Ammon's horn (tissue), 1 donor: ENCODE data around the gene DUSP3.

Experiments
- DNase-seq: peaks from one replicate; pipeline ENCODE4 v3.0.0-alpha.2; 2016; ENCODE audit warnings: low spot score

DUSP3 gene

GRCh38 chr17:43778337-43779144, at the start of gene DUSP3:
Gene DUSP3 (minus strand): TSS chr17:43778977. CDS start chr17:43778924, 53 bp downstream.
- DNase-seq, result peak; percentile 93

- DNase-seq, result no peak
These were observed 48.8 kb upstream of the DUSP3 start for GRCh38 chr17:43827596-43827995.

- DNase-seq, result no peak
These were observed 47.4 kb upstream of the DUSP3 start for GRCh38 chr17:43826206-43826605.

DNA sequence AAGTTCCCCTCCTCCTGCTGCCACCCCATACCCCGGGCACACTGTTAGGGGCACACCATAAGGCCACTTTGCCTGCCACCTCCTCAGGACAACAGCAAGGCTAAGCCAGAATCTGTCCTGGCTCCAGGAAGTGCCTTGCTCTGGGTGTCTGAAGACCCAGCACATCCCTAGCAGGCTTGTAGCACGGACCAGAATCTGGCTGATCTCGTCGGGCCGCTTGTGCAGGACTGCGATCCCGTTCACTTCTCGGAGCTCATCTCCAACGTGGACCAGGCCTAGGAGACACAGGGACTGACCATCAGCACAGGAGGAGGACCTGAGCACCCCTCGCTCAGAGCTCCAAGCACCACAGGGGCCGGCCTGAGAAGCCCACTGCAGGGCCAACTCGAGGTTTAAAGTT, 46.8 kb upstream of the DUSP3 start:
- DNase-seq, result no peak

- DNase-seq, result peak; percentile 22
These were observed 44.7 kb upstream of the DUSP3 start for GRCh38 chr17:43823350-43824084.

DNA sequence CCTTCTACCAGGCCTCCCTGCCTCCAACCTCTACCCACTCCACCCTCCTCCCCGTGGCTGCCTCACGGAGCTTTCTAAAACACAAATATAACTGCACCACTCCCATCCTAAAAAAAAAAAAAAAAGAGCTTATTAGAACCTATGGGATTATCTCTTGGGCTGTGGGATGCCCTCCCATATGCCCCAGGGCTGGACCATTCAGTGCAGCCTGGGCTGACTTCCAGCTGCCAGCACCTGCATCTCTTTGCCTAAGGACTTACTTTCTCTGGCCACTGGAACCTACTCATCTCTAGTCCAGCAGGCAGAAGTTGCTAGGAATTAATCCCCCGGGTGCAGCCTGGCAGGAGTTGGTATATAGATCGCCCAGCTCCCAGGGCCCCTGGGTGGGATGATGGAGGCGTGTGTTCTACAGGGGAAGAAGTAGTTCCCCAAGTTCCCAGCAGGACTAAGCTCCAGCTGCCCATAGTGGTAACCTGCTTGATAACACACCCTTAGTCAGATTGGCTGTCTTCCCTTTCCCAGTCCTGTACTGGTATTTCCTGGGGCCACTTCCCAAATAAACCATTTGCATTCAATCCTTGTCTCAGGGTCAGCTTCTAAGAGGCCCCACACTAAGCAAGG, 43.9 kb upstream of the DUSP3 start:
- no peak for DNase-seq

DNA sequence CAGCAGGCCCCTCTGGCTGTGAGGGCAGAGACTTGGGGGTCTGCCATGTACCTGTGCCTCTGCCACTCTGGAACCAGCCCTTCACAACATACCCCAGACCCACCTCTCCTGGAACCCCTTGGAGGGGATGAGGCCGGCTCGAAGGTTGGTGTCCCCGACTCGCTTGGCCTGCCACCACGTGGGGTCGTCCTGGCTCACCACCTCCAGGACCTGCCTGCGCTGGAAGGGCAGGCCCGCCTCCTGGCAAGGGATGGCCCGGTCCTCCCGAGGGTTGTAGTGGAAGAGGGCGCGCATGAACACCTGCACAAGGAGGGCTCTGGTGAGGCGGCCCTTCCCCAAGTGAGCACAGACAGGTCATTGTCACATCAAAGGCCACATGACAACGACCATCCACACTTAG, 42.0 kb upstream of the DUSP3 start:
- no peak for DNase-seq

DNA sequence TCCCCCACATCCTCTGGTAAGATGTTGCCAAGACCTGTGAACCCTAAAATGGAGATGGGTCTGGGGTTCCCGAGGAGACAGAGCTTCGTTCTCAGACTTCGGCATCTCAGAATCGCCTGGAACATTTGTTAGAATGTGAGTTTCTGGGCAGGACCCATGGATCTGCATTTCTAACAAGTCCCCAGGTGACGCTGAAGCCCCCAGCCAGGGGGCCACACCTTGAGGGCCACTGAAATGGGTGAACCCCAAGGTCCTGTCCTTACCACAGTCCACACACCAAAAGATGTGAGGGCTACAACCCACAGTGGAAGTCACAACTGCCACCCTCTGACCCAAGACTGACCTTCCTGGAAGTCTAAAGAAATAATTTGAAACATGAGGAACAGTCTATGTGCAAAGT, 40.2 kb upstream of the DUSP3 start:
- DNase-seq, result no peak

DNA sequence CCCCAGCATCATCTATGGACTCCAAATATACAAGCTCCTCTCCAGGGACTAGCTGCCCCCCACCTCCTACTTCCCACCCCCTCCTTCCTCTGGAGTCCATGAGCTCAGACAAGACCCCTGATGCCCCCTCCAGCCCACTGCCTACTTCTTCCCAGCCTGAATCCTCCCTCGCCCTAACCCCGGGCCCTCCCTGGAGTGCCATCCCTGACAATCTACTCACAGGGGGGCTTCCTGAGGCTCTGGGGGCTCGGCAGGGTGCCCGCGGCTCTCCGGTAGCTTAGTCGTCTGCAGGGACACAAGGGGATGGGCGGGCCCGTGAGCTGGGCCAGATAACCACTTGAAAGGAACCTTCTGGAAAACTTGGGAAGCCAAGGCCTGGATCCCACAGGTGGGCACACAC, 39.0 kb upstream of the DUSP3 start:
- no peak for DNase-seq

GRCh38 chr17:43816336-43817320, 37.9 kb upstream of the DUSP3 start:
- DNase-seq, result no peak

GRCh38 chr17:43814714-43815113, 35.9 kb upstream of the DUSP3 start:
- no peak for DNase-seq

DNA sequence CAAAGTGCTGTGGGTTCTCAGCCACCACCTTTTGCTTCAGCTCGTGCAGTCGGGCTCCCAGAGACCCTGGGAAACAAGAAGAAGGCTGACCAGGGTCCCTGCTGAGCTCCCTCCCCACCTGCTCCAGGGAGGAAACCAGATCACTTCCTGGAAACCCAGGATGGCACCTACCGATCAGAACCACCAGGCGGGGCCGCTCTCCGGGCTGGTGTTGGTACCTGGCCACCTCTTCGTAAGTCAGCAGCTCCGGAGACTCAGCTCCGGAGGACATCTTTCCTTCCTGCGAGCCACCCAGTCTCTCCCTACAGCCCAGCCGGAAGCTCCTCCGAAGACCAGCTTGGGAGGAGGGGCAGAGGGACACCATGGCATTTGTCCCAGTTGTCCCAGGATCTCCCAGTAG, 35.2 kb upstream of the DUSP3 start:
- DNase-seq, result no peak

GRCh38 chr17:43813386-43813785, 34.6 kb upstream of the DUSP3 start:
- no peak for DNase-seq

DNA sequence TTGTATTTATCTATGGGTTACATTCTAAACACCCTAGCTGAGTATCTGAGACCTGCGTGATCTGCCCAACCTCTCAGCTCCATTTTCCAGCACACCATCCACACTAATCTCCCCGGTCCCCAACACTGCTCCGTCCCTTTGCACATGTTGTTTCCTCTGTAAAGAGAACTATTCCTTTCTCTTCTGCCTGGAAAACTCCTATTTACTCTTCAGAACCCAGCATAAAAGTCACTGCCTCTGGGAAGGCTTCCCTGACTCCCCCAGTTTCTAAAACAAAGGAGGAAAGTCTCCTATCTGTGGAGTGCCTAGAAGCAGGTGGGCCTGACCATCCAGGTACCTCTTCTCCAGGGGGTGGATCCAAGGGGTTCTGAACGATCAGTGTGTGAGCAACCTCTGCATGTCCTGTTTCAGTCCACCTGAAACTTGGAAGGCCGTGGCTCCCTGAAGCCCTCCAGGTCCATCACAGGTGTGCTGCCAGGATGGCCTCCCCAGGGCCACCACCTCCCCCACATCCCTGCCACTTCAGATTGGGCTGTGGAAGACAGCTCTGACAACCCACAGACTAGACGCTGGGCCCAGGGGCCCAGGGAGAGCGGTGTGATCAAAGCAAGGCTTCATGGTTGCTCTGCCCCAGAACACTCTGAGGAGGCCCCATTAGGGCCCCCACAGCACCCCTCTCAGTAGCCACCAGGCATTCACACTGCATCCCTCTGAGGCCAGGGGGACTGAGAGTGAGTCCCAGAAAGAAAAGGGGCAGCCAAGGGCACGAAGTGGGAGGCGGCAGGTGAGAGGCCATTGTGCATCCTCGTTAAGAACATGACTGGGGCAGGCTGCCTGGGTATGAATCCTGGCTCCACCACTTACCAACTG, 33.9 kb upstream of the DUSP3 start:
- DNase-seq, result no peak

- DNase-seq, result no peak
These were observed 32.0 kb upstream of the DUSP3 start for GRCh38 chr17:43810823-43811222.

- no peak for DNase-seq
These were observed 31.5 kb upstream of the DUSP3 start for GRCh38 chr17:43810226-43810715.

- no peak for DNase-seq
These were observed 30.3 kb upstream of the DUSP3 start for GRCh38 chr17:43809121-43809520.

DNA sequence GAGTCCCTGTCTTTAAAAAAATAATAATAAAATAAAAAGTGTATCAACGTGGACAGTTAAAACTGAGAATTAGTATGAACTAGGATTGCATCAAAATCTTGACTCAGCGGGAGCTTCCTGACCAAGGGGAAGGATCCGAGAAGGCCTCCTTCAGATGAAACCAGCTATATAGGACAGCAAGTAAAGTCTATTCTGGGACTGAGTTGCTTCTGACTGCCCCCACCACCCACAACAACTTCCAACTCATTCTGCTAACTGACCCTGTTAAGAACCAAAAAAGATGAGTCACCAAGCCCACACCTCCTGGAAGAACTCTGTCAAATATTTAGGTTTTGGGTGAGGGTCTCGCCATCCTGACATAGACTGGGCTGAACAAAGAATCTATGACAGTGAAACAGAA, 29.3 kb upstream of the DUSP3 start:
- no peak for DNase-seq

DNA sequence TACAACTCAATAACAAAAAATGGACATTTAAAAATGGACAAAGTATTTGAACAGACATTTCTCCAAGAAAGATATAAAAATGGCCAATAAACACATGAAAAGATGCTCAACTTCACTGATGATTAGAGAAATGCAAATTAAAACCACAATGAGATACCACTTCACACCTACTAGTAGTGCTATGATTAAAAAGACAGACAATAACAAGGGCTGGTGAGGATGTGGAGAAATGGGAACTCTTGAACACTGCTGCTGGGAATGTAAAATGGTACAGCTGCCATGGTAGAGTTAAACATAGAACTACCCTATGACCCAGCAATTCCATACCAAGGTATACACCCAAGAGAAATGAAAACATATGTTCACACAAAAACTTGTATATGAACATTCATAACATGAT, 26.3 kb upstream of the DUSP3 start:
- no peak for DNase-seq

DNA sequence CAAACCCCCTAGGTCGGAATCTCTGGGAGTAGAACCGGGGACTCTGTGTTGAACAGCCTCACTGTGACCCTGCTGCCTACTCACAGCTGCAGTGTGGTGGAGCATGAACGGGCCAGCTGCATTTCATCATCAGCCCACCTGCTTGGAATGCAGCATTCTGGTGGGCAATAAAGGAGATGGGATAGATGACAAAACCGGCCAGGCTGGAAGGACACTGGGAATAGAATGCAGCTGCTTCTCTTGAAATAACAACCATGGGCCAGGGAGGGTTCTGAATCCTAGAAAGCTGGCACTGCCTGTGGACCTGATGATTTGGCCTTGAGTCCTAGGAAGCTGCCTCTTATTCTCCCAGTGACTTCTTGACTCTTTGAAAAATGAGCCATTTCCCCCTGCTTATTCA, 25.0 kb upstream of the DUSP3 start:
- no peak for DNase-seq

- DNase-seq, result no peak
These were observed 23.1 kb upstream of the DUSP3 start for GRCh38 chr17:43801844-43802243.
